ENCODE data around the gene CNN2. TPM values are rescaled to one million over a fixed set of nuclear protein-coding genes. Genes with fewer than 3 reads are reported as not detected.

The CNN2 gene
- total RNA-seq, 1 donor, result 508 TPM

DNA sequence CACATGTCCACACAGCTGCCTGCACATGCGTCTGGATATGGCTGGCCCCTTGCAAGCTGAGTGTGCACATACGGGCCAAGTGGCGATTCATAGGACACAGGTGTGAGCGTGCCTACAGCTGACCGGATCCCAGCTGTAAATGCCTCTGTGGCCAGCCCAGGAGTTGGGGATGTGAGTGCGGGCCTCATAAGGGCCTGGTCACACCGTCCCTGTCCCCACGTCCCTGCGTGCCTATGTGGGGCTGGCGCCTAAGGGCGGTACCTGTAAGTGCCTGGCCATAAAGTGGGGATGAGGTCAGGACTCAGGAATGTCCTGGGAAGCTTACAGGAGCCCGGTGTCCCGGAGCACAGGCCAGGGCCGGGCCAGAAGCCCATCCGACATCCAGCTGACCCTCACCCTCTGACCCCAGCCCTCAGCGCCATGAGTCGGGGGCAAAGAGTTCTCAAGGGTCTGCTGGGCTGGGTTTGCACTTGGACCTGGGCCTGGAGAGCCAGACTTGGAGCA lies 39.2 kb downstream of the CNN2 start:
- no peak overlapping the region for H3K4me3 ChIP-seq (ENCODE audit: low read depth, low read length)
- TF ChIP-seq, protein P1, sequence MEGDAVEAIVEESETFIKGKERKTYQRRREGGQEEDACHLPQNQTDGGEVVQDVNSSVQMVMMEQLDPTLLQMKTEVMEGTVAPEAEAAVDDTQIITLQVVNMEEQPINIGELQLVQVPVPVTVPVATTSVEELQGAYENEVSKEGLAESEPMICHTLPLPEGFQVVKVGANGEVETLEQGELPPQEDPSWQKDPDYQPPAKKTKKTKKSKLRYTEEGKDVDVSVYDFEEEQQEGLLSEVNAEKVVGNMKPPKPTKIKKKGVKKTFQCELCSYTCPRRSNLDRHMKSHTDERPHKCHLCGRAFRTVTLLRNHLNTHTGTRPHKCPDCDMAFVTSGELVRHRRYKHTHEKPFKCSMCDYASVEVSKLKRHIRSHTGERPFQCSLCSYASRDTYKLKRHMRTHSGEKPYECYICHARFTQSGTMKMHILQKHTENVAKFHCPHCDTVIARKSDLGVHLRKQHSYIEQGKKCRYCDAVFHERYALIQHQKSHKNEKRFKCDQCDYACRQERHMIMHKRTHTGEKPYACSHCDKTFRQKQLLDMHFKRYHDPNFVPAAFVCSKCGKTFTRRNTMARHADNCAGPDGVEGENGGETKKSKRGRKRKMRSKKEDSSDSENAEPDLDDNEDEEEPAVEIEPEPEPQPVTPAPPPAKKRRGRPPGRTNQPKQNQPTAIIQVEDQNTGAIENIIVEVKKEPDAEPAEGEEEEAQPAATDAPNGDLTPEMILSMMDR (IDR thresholded peaks at IDR 0.05; ENCODE audit: insufficient read depth, low read depth, low read length), result no peak
- no peak for DNase-seq (ENCODE audit: low read depth)

DNA sequence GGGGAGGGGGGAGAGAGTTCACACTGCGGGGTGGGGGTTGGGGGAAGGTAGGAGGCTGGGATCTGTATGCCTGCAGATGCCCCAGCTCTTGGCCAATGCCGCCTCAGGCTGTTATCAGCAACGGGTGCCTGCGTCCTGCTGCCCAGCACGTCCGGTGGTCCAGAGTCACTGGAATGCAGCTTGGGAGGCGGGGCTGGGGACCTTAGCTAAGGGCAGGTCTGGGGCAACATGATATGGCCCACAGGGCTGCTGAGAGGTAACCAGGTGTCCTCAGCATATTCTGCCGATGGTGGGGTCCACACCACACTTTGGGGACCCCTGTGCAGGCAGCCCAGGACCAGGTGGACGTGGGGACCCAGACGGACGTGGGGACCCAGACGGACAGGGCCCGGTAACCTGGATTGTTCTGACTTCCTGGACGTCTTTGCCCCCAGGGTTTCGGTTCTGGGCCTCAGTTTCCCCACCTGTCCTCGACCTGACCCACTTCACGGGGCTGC lies 39.9 kb downstream of the CNN2 start:
- TF ChIP-seq, protein P1 (IDR thresholded peaks at IDR 0.05; ENCODE audit: insufficient read depth, low read depth, low read length), result no peak
- peak overlapping the region; percentile 49 for H3K4me3 ChIP-seq (ENCODE audit: low read depth, low read length)
- no peak for DNase-seq (ENCODE audit: low read depth)

DNA sequence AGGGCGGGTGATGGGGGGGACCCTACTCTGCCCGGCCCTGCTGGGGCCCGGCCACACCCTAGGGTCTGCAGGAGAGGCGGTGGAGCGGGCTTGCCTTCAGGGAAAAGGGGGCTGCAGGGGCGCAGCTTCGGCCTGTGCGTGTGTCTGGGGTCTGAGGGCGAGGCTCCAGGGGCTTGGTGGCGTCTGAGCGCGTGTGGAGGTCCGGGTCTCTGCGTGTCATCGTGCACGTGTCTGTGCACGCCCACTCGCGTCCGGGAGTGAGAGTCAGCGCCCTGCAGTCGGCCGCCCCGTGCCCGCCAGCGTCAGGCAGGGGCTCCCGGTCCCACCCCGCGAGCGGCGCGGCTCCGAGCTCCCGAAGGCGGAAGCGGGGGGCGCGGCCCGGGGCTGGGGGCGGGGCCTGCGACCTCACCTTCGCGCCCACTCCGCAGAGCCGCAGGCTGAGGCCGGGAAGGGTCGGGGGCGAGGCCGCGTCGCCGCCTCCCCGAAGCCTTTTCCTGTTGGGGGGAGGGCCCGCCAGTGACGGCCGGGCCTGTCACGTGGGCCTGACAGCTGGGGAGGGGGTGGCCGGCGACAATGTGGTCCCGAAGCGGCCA lies 40.4 kb downstream of the CNN2 start, which contains the start of gene ARHGAP45:
Gene ARHGAP45 (plus strand): TSS at position 420 of the 593 bp plus-strand sequence. CDS start 239 bp downstream, outside the sequence.
- TF ChIP-seq, protein P1 (IDR thresholded peaks at IDR 0.05; ENCODE audit: insufficient read depth, low read depth, low read length), result no peak
- peak within 1 kb of the TSS; percentile 49 for H3K4me3 ChIP-seq (ENCODE audit: low read depth, low read length)
- DNase-seq (ENCODE audit: low read depth), result no peak

DNA sequence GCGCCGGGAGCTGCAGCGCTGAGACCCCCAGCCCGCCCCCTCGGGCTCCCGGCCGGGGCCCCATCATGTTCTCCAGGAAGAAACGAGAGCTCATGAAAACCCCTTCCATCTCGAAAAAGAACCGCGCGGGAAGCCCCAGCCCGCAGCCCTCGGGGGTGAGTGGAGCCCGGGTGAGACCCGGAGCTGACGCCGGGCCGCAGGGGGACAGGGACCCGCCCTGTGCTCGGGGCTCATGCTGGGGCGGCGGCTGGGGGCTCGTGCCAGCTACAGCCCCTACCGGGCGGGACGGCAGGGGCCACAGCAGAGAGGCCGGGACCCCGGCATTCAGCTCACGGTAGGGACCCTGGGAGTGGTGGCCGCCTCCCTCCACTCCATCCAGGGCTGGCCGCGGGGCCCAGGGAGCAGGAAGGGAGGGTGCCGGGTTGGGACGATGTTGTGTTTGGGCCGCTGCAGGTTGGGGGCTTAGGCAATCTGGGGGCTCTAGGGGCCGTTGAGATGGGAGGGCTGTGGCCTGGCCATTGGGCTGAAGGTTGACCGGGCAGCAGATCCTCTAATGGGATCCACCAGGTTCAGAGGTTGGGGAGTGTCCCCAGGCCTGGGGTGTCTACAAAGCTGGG lies 41.0 kb downstream of the CNN2 start:
- TF ChIP-seq, protein P1 (IDR thresholded peaks at IDR 0.05; ENCODE audit: insufficient read depth, low read depth, low read length), result no peak
- DNase-seq (ENCODE audit: low read depth), result no peak
- H3K4me3 ChIP-seq (ENCODE audit: low read depth, low read length), result peak overlapping the region; percentile 49

DNA sequence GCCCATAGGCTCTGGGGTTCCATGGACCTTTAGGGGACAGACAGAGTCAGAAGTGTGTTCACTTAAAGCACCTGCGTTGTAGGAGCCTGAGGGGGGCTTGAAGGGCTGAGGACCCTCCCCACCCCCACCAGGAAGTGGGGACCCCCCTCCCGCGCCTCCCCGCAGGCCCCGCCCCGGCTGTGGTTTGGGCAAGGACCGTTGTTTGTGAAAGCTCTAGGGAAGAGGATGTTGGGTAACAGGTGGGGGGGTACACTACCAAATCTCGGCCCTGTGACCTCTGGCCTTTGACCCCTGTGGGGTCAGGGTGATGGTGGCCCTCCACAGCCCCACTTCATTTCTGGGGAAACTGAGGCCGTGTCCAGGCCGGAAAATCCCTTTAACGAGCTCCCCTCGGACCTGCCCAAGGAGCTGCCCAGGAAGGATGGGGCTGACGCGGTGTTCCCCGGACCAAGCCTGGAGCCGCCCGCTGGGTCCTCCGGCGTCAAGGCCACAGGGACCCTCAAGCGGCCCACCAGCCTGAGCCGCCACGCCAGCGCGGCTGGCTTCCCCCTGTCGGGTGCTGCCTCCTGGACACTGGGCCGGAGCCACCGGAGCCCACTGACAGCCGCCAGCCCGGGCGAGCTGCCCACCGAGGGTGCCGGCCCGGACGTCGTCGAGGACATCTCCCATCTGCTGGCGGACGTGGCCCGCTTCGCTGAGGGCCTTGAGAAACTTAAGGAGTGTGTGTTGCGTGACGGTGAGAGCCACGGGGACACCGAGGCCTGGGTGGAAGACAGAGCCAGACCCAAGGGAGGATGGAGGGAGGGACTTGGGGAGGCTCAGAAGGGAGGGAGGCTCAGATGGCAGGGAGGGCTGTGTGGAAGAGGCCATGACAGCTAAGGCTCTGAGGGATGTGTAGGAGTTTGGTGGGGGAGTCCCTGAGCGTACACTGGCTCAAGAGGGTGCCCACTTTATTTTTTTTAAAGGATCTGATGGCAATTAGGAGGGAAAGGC lies 41.9 kb downstream of the CNN2 start:
- TF ChIP-seq, protein P1 (IDR thresholded peaks at IDR 0.05; ENCODE audit: insufficient read depth, low read depth, low read length), result no peak
- H3K4me3 ChIP-seq (ENCODE audit: low read depth, low read length), result peak overlapping the region; percentile 49
- no peak for DNase-seq (ENCODE audit: low read depth)

DNA sequence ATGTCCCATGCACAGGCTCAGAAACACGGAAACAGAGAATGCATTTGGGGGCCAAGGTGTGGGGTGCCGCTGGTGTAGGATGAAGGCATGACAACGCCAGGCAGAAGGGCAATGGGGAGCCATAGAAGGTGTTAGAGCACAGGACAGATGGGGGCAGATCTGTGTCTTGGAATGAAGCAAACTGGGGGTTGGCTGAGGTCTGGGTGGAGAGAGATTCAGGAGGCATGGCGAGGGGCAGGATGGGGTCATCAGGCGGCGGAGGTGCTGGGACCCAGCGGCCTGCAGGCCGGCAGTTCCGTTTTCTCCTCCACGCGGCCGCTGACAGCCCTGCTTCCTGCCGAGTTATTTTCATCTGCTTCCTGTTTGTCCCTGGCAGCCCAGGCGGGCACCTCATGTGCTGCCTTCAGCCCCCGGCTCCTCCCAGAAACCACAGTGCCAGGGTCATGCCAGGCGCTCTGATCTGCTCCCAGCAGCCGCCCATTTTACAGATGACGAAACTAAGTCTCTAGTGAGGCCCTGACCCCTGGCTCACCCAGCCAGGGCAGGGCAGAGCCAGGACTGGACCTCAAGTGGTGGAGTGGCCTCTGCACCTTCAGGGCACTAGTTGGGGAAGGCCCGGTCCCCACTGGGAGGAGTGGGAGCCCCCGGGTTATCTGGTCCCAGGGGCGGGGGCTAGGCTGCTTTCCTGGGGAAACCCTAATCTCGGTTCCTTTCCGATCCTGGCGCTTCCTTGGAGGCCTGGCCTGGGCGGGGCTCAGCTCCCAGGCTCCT lies 42.8 kb downstream of the CNN2 start:
- no peak overlapping the region for H3K4me3 ChIP-seq (ENCODE audit: low read depth, low read length)
- TF ChIP-seq, protein P1 (IDR thresholded peaks at IDR 0.05; ENCODE audit: insufficient read depth, low read depth, low read length), result no peak
- no peak for DNase-seq (ENCODE audit: low read depth)
